B cell (primary cell): ENCODE data around the gene ABCC5.

ENCODE experiments used
- CTCF ChIP-seq: fragments of 200-600 bp; IDR thresholded peaks from one replicate; pipeline ENCODE4 v1.8.0; 2022; ENCODE audit warnings: antibody characterized with exemption, mild to moderate bottlenecking
- EZH2 ChIP-seq: IDR thresholded peaks from 2 replicates; pipeline ENCODE4 v1.6.1; 2012; ENCODE audit warnings: borderline replicate concordance, low read depth, mild to moderate bottlenecking, moderate library complexity, low read length; ENCODE audit not compliant: insufficient read depth, poor library complexity, severe bottlenecking

GRCh38 chr3:183913580-183913920 lies 104.1 kb downstream of the ABCC5 start:
- TF ChIP-seq CTCF (no peak), EZH2 (no peak)
